ENCODE data around the gene NOL4L.

Gene NOL4L

DNA sequence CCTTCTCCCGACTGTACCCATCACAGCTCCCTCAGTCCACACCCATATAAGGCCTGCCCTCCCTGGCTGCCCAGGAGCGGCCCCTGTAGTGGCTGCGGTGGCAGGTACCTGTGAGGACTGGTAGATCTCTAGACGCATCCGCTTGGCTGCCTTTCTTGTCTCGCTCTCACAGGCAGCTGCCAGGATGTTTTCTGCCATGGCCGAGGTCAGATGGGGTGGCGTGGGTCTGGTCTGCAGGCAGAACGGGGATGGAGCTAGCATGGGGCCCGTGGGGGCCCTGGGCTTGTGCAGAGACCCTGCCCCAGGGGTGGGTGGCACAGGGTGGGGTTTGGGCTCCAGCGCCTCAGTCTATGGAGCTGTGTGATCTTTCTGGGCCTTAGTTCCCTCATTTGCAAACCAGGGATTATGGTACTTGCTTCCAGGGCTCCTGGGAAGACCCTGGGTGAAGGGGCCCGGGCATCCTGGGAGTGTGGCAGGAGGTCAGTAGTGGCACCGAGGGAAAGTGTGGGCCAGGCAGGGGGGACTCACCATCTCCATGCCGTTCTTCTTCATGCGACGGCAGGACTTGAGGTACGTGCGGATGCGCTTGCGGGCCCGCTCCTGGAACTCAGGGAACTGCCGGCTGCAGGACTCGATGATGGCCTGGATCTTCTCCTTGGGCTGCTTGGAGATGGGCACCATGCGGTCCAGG, 132.2 kb downstream of the NOL4L start:
- DNase-seq, result no peak

DNA sequence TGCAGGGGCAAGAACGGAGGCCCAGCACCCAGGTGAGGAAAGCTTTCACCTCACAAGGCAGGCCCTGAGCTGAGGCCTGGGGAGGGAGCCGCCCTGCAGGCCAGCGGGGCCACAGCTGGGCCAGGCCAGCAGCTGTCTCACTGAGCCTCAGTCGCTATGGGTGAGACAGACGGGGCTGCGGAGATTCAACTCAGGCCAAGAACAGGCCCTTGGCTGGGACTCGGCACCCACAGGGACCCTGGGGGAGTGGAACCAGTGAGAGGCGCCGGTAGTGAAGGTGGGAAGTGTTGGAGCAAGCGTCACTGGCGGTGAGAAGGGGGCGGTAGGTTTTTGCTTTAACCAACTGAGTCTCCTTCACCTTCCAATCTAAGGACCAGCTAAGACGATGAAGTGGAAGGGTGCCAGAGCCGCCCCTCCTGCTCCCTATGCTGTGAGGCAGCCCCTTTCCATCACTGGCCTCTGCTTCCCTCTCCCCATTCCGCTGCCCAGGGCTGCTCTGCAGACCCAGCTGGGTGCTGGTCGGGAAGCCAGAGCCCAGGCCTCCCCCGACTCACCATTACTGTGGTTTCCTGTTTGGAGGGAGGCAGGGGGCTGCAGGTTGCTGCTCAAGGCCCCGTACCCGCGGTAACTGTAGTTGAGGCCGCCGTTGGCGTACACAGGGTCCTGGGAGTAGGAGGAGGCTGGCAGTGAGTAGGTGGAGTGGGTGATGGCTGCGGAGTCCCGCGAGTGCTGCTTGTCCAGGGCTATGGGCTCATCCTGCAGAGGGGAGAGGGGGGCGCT, 133.3 kb downstream of the NOL4L start:
- DNase-seq, result no peak

DNA sequence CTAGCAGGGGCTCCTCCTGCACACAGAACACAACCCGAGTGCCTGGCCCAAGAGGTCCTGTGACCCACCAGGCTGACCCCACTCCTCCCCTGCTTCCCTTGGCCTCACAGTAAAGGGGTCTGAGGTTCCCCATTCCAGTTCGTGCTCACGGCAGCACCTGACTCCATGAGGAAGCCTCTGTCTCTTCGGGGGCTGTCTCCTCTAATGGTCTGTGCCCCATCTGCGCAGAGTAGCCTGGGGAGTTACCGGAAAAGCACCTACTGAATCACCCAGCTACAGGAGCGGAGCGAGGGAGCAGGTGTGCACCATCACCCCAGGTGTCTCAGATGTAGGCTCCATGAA, 133.8 kb downstream of the NOL4L start:
- no peak for DNase-seq

DNA sequence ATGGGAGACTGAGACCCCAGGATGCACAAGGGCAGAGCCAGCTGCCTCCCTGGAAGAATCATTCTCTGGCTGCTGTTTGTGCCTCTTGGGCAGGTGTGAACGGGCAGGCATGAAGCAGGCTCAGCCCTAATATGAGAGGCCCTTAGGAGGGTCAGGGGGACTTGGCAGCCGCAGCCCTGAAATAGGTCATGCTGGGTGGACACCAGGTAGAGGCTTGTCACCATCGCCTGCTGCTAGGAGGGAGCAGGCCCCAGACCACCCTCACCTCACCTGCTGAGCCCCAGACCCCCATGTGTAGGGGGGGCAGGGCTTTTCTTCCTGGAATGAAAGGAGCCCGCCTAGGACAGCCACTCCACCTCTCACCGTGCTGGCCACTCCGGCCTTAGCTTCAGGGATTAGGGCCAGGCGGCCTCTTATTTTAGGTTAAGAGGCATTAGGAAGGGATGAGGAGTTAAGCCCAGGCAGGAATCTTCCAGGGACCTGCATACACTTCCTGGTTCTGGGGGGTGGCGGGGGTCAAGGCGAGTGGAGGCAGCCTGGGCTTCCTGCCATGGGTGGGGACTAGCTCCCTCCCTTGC, 134.6 kb downstream of the NOL4L start:
- DNase-seq, result no peak

DNA sequence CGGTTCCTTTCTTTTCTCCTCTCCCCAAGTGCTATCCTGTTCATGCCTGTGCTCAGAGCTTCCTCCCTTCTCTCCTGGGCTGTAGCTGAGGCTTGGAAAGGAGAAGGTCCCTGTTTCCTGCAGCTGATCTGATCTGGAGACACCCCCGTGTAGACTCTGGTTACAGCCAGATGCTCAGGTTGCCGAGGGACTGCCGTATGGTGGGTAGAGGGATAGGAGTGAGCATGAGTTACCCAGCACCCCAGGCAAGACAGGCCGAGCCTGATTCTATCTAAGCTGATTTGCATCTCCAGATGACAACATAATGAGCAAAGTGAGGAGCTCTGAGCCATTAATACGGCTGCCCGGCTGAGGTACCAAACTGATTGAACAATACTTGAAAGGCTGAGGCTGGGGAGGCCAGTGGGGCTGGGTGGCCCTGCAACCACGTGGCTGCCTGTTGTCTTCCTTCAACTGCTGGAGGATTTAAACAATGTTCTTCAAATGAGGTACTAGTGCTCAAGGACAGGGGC, 135.2 kb downstream of the NOL4L start:
- peak; percentile 81 for DNase-seq

DNA sequence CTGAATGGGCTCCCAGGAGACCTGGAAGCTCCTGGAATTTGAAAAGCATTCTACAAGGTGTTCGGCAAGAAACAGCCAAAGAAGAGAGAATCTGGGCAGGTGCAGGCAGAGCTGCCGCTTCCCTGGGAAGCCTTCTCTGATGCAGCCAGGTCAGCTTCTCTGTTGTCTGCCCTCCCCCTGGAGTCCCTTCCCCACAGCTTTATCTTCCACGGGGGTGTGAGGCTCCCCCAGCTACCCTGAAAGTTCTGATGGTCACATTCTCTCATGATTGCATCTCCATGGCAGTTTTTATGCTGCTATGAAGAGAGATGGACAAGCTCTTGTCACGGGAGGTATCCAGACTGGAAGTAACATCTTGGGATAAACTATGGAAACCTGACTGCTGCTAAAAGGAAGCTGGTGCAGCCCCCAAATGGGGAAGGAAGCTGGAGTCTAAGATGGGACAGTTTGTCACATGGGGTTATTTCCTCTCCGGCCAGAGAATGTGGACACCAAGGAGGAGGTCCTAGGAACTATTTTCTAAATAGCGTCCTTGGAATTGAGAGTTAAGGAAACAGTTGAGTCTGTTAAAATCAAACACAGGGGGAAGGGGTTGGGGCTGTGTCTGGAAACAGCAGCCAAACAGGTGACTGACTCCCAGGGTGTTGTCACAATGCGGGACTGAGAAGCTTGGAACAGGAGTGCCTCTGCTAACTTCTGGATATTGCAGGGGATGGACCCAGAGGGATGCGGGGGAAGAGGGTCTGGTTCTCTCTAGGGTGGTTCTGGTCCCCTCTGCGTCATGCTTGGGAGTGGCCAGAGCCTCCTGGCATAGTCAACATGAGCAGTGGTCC, 135.9 kb downstream of the NOL4L start:
- no peak for DNase-seq

DNA sequence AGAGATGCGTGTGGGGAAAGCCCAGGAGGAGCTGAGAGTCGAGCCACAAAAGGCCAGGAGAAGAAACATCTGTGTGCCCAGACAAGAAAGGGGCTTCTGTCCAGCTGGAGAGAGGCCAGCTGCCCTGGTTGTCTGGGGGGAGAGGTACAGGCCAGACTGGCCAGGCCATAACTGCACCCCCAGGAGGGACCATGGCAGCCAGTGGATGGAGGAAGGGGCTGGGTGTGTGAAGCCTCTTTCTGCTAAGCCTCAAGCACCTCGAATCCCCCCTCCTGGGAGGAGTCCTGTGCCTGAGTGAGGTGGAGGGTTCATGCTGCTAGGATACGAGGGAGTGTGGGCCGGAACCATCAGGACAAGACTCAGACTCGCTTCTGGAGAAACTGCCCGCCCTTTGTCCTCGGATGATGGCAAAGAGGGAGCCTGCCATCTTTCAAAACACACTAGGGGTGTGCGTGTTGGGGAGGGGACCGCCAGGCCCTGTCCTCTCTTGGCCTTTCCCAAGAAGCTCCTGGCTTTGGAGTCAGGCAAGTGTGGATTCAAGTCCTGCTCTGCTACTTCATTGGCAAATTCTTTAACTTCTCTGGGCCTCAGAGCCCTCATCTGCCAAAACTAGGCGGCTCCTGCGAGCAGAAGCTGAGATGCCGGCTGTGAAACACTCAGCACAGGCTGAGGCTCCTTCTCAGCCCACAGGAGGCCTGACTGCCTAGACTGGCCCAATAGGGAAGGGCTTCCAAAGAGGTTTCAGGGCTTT, 136.7 kb downstream of the NOL4L start:
- DNase-seq, result no peak

DNA sequence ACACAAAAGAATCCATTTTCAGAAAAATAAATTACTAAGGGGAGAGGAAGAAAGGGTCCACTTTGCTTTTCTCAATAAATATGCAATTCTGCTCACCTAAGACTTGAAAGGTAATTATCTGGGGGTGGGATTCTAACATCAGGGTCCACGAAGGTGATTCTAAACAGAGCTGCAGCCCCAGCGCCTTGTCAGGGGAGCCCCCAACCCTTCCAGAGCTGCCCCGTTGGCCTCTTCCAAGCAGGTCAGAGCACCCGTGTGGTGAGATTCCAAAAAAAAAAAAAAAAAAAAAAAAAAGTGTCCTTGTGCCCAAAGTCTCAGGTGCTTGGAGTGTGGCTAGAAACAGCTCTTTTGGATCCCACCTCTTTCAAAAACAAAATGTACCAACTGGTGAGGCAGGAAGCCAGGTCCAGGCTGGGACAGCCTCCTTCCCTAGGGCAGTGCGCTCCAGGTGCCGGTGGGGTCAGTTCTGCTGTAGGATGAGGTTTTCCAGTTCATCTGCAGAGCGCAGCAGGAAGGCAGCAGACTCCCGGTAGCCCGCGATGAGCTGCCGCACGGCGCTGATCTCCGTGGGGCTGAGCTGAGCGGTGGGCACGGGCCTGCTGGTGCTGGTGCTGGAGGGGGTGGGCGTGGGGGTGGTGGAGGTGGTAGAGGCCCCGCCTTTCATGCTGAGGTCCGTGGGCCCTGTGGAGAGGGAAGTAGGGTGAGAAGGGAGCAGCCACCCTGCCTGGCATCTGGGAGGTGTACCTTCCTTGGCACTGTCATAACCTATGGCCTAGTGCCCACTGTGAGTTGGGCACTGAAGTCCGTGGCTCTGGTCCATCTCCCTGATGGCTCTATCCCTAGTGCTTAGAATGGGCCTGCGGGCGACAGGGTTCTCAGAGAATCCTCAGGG, 137.8 kb downstream of the NOL4L start:
- DNase-seq, result no peak

DNA sequence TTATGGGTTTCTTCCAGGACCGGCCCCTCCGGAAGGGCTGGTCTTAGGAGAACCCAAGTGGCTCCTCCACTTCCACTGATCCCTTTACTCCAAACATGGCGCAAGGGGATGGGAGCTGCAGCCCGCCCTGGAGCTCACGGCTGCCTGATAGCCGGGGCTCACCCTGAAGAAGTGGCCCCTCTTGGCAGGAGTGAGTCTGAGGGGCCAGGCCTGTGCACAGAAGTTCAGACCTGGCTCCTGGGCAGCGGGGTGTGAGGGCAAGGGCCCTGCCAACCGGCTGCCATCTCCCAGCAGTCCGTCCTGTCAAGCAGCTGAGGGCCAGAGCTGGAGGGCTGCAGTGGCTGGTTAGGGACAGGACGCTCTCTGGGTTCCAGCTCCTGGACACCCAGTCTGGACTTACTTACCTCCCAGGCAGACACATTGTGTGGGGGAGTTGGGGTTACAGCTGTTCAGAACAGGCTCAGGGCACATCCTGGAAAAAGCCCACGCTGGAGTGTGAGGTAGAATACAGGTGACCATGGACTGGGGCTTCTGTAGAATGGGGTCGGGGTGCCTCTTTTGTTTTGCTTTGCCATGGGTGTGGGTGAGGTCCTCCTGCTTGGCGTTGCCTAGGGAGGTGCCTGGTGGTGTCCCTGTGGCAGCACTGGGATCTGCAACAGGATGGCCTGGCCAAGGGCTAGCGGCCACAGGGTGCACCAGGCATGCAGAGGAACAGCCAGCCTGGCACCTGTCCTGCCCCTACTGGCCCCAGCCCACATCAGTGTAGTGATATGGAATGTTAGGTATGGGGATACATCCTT, 138.6 kb downstream of the NOL4L start:
- no peak for DNase-seq

DNA sequence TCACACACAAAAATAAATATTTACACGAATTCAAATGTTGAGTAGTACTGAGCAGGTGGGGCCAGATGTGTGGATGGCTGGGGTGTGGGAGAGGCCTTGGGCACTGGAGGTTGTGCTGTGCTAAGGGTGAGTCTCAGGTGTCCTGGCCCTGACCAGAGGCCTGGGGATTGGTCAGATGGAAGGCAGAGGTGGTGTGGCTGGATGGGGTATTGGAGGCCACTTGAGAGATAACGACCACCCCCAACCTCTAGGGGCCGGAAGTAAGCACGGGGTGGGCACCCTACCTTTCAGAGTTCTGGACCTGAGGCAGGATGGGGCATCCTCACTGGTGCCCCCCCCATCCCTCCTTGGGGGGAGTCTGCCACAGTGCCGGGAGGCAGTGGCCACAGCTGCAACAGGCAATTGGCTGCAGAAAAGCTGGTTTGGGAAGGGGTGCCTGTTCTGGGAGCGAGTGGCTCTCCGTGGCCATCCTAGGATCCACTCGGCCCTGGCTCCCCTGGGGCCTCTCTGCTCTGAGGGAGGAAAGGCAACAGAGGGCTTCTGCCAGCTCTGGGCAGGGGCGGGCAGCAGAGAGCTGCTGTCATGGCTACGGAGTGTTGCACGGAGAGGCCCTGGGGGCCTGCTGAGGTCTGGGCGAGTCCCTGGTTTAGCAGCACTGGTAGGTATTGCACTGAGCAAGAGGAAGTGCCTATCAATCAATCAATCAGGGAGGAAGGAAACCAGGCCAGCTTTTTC, 139.4 kb downstream of the NOL4L start:
- no peak for DNase-seq

DNA sequence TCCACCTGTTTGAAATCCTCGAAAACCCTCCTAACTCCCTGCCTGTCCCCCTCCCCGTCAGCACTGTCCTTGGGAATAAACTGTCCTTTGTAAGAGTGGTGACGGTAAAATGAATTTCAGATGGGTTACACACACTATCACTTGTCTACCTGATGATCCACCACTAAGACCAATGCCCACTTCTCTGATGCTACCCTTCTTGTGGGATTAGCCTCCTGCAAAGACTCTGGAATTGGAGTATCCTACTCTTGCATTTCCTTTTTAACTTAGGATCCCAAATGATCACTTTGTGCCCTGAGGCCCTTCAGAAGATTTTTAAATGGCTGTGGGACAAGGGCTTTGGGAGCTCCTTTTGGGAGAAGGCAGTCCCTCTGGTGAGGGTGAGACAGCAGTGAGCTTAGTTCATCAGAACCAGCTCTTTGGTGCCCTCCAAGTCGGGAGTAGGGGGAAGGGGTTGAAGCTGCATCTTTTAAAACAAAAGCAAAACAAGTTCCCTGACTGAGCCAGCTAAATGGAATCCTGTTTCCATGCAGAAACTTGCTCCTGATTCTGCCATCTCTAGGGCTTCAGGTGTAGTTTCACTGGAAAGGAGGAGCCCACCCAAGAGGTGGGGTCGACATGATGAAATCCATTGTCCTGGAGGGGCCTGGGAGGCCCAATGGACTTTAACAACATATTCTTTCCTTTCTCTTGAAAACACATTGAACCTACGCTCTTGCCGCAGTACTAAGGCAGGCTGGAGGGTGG, 140.5 kb downstream of the NOL4L start:
- DNase-seq, result no peak

DNA sequence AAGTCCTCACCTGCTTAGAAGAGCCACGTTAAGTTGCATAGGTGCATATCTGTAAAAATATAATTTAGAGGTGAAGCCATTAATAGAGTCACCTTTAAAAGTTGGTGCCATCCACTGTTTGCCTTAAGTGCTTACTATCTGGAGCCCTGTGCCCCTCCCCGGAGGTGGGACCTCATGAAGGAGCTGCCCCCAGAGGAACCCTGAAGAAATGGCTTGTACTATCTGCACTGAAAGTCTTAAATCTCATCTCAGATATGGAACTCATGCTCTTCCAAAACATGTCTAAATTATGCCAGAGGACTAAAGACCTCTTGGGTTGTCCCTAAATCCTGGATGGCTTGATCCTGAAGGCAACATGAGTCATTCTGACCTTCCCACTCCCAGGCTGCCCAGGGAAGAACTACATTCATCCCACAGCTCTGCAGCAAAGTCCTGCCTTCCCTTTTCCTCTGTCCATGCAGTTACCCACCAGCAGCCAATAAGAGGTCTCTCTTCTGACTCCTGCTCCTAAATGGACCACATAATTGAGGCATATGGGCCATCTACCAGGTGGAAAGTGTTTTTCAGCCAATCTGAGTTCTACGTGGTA, 141.7 kb downstream of the NOL4L start:
- no peak for DNase-seq

DNA sequence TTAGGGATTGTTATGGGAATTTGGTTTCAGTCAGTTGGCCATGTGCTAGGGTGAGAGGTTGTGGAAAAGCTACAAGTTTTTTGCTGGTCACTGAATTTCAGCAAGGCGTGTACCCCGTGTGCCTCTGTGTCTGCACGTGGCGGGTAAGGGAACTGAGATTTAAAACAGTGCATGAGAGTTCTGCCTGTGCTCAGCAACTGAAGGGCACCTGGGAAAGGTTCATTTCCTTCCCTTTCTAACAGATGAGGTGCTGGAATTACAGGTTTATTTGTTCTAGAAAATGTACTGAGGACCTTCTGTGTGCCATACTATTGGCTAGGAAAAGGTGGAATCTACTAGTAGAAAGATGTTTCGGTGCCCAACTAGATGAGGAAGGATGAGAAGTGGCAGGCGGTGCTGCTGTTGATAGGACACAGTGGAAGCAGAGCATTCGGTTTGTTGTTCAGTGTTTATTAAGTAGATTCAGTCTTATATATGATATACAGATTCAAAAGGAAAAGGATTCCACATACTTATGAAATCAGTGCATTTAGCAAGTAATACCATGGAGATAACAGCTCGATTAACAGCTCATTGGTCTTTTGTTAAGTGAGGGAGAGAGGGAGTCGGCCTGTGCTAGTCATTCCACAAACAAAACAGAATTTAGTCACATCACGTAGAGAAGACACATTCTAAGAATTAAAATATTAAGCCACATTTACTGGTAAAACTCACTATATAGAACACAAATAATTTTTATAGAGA, 142.3 kb downstream of the NOL4L start:
- no peak for DNase-seq

DNA sequence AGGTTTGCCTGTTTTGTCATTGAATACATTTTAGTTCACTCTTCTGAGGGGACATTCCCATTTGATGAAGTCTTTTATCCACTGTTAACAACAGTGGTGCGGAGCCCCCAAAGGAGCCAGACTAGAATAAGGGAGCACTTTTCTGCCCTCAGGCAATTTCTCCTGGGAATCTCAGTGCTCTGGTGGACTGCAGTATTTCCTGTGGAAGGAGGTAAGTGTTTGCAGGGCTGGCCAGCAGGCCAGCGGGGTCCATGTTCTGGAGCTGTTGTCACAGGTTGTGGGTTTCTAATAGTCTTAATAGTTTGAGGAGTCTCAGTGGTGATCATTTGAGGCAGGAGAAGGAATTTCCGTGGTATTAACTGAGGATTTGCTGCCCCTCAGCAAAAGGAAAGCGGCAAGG, 143.5 kb downstream of the NOL4L start:
- DNase-seq, result no peak

DNA sequence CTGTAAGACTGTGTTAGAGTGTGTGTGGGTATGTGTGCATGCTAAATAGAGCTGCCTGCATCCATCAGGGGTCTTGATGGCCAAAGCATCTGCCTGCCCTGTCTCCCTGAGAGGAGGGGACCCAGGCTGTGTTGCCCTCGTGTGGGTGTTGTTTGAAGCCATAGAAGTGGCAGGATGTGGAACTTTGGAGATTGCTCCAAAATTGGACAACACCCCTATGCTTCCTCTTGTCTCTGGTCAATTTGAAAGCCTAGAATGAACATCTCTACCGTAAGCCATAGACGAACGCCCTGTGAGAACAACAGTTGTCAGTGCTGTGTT, 144.4 kb downstream of the NOL4L start:
- no peak for DNase-seq

DNA sequence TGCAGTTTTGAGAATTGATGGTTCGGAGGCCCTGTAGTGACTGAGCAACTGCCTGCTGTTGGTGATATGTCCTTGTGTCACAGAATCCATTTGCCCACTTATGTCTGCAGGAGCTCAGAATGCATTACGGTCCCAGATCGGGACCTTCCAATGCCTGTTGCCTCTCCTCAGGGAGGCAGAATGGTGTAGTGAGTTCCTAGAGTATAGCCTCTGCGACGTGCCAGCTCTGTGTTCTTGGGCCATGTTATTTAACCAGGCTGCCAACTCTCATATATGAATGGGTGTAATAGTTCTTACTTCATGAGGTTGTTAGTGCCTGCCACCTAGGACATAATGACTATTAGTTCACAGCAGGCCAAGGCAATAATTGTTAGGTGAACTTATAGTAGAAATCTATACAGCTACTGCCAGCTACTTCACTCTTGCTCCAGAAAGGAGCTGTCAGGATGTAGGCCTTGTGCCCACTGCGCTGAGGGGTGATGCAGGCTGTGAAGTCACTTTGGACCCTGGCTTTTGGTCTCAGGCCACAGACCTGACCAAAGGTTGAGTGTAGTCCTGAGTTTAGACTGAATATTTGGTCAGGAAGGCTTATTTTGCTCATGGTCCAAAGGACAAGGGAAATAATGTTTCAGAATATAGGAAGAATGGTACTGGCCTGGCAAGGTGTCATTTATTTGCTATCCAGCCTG, 144.9 kb downstream of the NOL4L start:
- no peak for DNase-seq

DNA sequence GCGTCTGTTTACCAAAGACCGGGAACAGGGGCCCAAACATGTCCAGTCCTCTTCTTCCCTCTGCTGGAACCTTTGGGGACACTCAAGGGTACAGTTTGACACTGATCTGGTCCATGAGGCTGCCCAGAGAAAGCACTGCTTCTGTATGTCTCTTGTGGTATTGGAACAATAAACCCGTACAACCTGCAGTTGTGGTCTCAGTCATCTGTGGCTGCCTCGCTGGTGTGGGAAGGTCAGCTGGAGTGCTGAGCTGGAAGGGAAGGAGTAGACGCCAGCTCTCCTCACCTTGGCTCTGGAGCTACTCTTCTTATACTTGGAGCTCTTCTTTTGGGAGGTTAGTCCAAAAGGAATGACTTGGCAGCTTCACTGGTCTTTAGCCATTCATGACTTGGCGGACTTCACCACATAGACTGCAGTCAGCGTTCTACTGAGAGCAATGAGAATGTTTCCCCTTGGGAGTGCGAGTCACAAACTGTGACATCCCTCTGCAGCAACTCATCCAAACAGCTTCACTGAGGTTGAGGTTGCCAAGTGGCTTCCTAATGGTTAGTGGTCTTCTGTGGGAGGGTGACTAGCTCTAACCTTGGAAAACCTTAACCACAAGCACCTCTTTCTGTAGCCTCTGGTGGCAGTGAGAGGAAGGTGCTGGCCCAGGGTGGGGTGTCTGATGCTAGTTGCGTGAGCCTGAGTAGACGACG, 145.9 kb downstream of the NOL4L start:
- no peak for DNase-seq
